Astrocyte of the spinal cord (primary cell): ENCODE results near the gene CCDC78.

Experiments used
- DNase-seq: peaks from one replicate; pipeline ENCODE4 v3.0.0; 2011; ENCODE audit warnings: low read depth, low spot score
- H3K4me3 ChIP-seq: 2 replicates; pipeline ENCODE4 v1.5.1; 2011; ENCODE audit warnings: low read depth, mild to moderate bottlenecking, low read length, moderate library complexity
- in situ Hi-C: cut with HindIII; loops from 2 replicates; pipeline ENCODE4 v1.10.0; 2017; ENCODE audit warnings: low sequenced_read_pairs
- TF ChIP-seq, protein P1 (sequence below): IDR thresholded peaks from 2 replicates; pipeline ENCODE4 v1.5.1; 2012; ENCODE audit warnings: low read depth, mild to moderate bottlenecking, low read length, inconsistent platforms

Gene CCDC78

DNA sequence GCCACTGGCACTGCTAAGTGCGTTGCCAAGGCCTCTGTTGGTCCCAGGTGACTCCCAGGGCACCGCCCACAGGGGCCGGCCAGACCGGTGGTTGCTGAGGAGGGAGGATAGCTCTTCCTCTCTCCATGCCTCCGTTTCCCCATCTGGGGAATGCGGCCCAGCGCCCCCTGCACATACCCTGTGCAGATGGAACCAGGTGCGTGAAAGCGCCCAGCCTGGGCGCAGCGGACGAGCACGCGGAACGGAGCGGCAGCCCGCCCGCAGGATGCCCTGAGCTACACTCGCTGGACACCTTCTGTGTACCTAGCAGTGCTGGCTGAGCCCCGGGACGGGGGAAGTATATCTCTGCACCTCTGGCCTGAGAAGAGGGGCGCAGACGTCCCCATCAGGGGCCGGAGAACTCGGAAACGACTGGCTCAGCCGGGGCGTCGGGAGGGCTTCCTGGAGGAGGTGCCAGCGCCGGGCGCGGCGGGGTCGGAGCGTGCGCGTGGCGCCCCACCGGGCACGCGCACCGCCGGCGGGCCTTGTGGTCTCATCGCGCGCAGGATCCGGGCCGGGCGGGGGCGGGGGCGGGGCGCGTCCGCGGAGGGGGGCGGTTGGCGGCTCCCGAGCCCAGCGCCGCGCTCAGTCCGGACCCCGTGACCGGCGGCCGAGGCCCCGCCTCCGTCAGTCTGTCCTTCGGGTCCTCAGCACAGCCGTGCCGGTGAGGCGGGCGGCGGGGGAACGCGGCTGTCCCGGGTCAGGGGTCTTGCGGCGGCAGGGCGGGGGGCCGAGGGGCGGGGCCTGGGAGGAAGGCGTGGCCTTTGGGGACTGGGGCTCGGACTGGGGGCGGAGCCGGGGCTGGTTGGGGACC, at the start of gene CCDC78, which contains the start of gene HAGHL:
TSS of gene CCDC78 (minus strand) at position 6 of the 853 bp plus-strand sequence. CDS start 76 bp downstream, outside the sequence.
TSS of gene HAGHL (plus strand) at position 669 of the 853 bp plus-strand sequence. CDS start 404 bp downstream, outside the sequence.
- peak; percentile 32 for DNase-seq

DNA sequence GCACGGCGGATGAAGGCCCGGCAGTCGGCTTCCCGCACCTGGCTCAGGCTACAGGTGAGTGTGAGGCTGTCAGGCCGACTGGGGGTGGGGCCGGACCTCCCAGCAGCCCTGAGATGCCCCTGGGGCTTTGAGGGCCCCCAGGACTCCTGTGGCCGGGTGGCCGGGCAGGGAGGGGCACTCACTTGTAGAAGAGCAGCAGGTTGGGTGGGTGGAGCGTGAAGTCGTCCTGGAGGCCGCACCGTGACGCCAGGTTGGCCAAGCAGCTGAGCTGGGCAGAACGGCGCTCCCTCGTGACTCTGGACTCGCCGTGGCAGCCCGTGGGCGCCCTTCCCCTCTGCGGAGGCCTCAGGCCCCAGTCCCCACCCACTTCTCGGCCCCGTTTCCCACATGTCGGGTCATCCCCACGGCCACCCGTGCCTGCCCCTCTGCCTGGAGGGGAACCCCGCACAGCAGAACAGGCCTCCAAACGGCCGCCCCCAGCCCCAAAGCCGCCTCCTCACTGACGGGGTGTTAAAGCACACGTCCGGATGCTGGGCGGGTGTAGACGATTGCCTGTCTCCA, 49.1 kb upstream of the CCDC78 start:
- TF ChIP-seq, protein P1, sequence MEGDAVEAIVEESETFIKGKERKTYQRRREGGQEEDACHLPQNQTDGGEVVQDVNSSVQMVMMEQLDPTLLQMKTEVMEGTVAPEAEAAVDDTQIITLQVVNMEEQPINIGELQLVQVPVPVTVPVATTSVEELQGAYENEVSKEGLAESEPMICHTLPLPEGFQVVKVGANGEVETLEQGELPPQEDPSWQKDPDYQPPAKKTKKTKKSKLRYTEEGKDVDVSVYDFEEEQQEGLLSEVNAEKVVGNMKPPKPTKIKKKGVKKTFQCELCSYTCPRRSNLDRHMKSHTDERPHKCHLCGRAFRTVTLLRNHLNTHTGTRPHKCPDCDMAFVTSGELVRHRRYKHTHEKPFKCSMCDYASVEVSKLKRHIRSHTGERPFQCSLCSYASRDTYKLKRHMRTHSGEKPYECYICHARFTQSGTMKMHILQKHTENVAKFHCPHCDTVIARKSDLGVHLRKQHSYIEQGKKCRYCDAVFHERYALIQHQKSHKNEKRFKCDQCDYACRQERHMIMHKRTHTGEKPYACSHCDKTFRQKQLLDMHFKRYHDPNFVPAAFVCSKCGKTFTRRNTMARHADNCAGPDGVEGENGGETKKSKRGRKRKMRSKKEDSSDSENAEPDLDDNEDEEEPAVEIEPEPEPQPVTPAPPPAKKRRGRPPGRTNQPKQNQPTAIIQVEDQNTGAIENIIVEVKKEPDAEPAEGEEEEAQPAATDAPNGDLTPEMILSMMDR, result no peak
- in situ Hi-C loops, result no loop called here
- no peak for DNase-seq
- H3K4me3 ChIP-seq, result no peak overlapping the region

More for the DNA sequence above, at the start of gene CCDC78, which contains the start of gene HAGHL:
- TF ChIP-seq, protein P1, result no peak
- H3K4me3 ChIP-seq, result peak within 1 kb of the TSS; percentile 62
- in situ Hi-C loops, result no loop called here

DNA sequence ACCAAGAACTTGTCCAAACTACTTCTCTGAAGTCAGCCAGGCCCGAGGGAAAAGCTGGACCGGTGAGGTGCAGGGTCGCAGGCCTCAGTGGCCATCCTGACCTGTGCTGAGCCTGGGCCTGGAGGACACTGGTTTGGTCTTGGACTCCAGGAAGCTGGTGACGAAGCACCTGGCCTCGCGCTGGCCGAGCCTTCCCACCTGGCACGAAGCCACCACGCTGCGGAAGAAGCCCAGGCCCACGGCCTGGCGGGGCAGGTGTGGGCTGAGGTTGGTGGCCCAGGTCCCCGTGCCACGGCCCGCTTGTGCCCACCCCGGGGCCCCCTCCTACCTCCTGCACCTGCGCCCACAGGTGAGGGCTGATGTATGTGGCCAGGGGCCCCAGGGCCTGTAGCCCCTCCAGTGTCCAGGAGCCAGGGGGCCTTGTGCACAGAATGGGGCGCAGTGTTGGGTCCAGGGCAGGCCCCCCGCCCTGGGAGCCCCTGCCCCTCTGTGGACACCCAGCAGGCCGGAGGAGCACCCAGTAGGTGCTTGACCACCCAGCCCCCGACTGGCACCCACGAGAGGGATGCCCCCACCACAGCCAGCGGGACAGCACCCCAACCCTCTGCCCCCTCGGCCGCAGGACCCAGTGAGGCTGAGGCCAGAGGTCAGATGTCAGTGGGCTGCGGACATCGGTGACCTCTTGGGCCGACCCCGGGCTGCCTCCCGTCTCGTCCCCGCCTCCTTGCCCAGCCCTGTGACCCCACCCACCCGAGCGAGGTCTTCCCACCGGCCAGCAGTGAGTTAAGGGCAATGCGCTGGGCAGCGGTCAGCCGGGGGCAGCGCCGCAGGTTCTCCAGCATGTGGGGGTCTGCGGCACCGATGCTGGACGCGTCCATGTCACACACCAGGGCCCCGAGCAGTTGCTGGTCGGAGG, 48.1 kb upstream of the CCDC78 start:
- DNase-seq, result no peak
- TF ChIP-seq, protein P1, result no peak
- in situ Hi-C loops, result no loop called here
- no peak overlapping the region for H3K4me3 ChIP-seq

DNA sequence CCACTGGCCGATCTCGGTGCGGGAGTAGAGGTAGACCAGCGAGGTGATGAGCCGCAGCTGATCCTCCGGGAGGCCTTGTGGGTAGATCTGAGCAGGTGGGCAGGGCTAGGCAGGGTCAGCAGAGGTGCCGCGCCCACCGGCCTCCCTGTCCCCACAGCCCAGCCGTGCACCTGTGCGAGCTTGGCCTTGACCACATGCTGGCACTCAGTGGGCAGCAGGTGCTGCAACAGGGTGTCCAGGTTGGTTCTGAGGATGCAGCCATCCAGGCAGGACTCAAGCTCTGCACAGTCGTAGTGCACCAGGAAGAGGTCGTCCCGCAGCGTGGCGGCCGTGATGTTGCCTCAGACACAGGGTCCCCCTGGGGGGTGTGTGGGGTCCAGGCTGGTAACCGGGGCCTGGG, 46.7 kb upstream of the CCDC78 start:
- no peak for DNase-seq
- no peak overlapping the region for H3K4me3 ChIP-seq
- TF ChIP-seq, protein P1, result no peak
- in situ Hi-C loops, result no loop called here

DNA sequence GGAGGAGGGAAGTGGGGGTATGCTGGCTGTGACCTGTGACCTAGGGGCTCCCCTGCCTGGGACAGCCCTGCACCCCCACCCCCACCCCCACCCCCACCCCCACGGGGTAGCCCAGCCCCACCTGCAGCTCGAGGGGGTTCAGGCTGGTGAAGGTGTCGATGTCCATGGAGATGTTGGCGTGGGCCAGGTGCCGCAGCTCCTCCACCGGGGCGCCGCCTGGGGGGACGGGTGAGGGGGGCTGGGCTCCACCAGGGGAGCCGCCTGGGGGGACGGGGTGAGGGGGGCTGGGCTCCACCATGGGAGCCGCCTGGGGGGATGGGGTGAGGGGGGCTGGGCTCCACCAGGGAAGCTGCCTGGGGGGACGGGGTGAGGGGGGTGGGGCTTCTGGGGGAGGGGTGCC, 44.2 kb upstream of the CCDC78 start:
- TF ChIP-seq, protein P1, result no peak
- no peak overlapping the region for H3K4me3 ChIP-seq
- no peak for DNase-seq
- in situ Hi-C loops, result no loop called here

GRCh38 chr16:769934-770333, 43.7 kb upstream of the CCDC78 start:
- no peak overlapping the region for H3K4me3 ChIP-seq
- TF ChIP-seq, protein P1, result no peak
- in situ Hi-C loops, result no loop called here
- no peak for DNase-seq
